ENCODE measurements around the gene ZNF280D. TPM values are rescaled to one million over a fixed set of nuclear protein-coding genes. Genes with fewer than 3 reads are reported as not detected.

The ZNF280D gene
- total and polyA plus RNA-seq, 2 of the 13 experiments (the other 11 are each of a cell fraction or from before 2014, with no cell fraction given): 7.1 to 11.9 TPM

GRCh38 chr15:56628893-56629532 is 104.3 kb downstream of the ZNF280D start (continued):
- no peak for TF ChIP-seq HNF1B (CRISPR knock-in tag; IDR thresholded peaks at IDR 0.05)

GRCh38 chr15:56619887-56620286 is 113.4 kb downstream of the ZNF280D start:
- in situ Hi-C loops (cut with HindIII; ENCODE audit: extremely low pct_ligation_motif_present, low pct_unique_long_range_greater_than_20kb) (no loop called here), intact Hi-C loops (cut with micrococcal nuclease; ENCODE audit: unreplicated experiment) (no loop called here)
- POLR2A ChIA-PET: no interaction called here
- Histone ChIP-seq H3K9me3 (ENCODE audit: low read length) (no peaks in the 10 kb centered on the region), H4K20me1 (ENCODE audit: insufficient read depth, low read length) (no peaks in the 10 kb centered on the region), H3K79me2 (ENCODE audit: insufficient read depth, low read length) (no peaks in the 10 kb centered on the region), H3K27me3 (ENCODE audit: control insufficient read depth in 1 of 2, insufficient read depth in 2 of 2, low read length in 2 of 2) (no peaks in the 10 kb centered on the region), H3K27ac (ENCODE audit: extremely low read length, insufficient read depth, low read length) (no peak overlapping the region), H3K4me2 (ENCODE audit: low read depth, low read length) (no peak overlapping the region), H3K4me1 (ENCODE audit: insufficient read depth, low read length) (no peaks in the 10 kb centered on the region), H2AFZ (ENCODE audit: low read length) (no peak overlapping the region), H3K36me3 (replicated peaks in 1 of 2; ENCODE audit: control insufficient read depth in 1 of 2, insufficient read depth in 2 of 2, low read length in 2 of 2) (no peaks in the 10 kb centered on the region), H3K9ac (ENCODE audit: insufficient read depth, low read depth, low read length) (no peak overlapping the region), H3K4me3 (replicated peaks in 1 of 3; ENCODE audit: insufficient read depth in 1 of 3, low read depth in 2 of 3, low read length in 3 of 3) (no peak overlapping the region)
- DNase-seq (ENCODE audit: low spot score) (no peak), ATAC-seq (no peak), FAIRE-seq (no peak)
- BruUV-seq (replicated peaks): no TSS peak
- 6% methylated on average over 2 of the region's 2 CpGs for WGBS (ENCODE audit: low lambda C conversion rate)
- TF ChIP-seq MATR3 (CRISPR knock-in tag; IDR thresholded peaks at IDR 0.05) (no peak), PAWR (CRISPR knock-in tag; IDR thresholded peaks at IDR 0.05; ENCODE audit: borderline replicate concordance) (no peak), DNMT1 (CRISPR knock-in tag; IDR thresholded peaks at IDR 0.05) (no peak), HDAC1 (CRISPR knock-in tag; IDR thresholded peaks at IDR 0.05) (no peak), ARID2 (CRISPR knock-in tag; IDR thresholded peaks at IDR 0.05; ENCODE audit: borderline replicate concordance) (no peak), CENPX (CRISPR knock-in tag; IDR thresholded peaks at IDR 0.05) (no peak), JDP2 (CRISPR knock-in tag; IDR thresholded peaks at IDR 0.05; ENCODE audit: borderline replicate concordance) (no peak), ZNF746 (CRISPR knock-in tag; IDR thresholded peaks at IDR 0.05) (no peak), ZNF672 (CRISPR knock-in tag; IDR thresholded peaks at IDR 0.05) (no peak), ZC3H4 (CRISPR knock-in tag; IDR thresholded peaks at IDR 0.05; ENCODE audit: borderline replicate concordance) (no peak), ATF1 (CRISPR knock-in tag; IDR thresholded peaks at IDR 0.05) (no peak), HNRNPL (IDR thresholded peaks at IDR 0.05; ENCODE audit: low read depth, low read length) (no peak), CCDC6 (CRISPR knock-in tag; IDR thresholded peaks at IDR 0.05) (no peak), NR1H2 (CRISPR knock-in tag; IDR thresholded peaks at IDR 0.05; ENCODE audit: borderline replicate concordance, low read depth) (no peak)
- CTCF ChIA-PET (ENCODE audit: low intra/inter-chr PET ratio, low total read pairs): no interaction called here
